ENCODE measurements around the gene PUDP.

PUDP gene

GRCh38 chrX:7146703-7147412 is 1.1 kb downstream of the PUDP start:
- H3K36me3 ChIP-seq (ENCODE audit: control insufficient read depth, insufficient read depth, low read length): peaks cover 1% of the 10 kb centered on the region; the same call in 1 of the 2 replicates
- peak; percentile 74 for DNase-seq (ENCODE audit: extremely low read depth, insufficient read length)
- H3K27me3 ChIP-seq (replicated peaks; ENCODE audit: control insufficient read depth, insufficient read depth, low read length): no peaks in the 10 kb centered on the region
- H3K4me3 ChIP-seq (replicated peaks; ENCODE audit: low read depth, low read length): peak overlapping the region; percentile 72
- TF ChIP-seq CTCF (IDR thresholded peaks at IDR 0.05; ENCODE audit: insufficient read depth, low read length, poor library complexity, severe bottlenecking): no peak

- Histone ChIP-seq H3K4me3 (replicated peaks; ENCODE audit: low read depth, low read length) (no peak overlapping the region; the same call in none of the 2 replicates), H3K27me3 (replicated peaks; ENCODE audit: control insufficient read depth, insufficient read depth, low read length) (no peaks in the 10 kb centered on the region), H3K36me3 (ENCODE audit: control insufficient read depth, insufficient read depth, low read length) (peaks cover 1% of the 10 kb centered on the region; the same call in 1 of the 2 replicates)
- TF ChIP-seq CTCF (IDR thresholded peaks at IDR 0.05; ENCODE audit: insufficient read depth, low read length, poor library complexity, severe bottlenecking): no peak
- peak; percentile 19 for DNase-seq (ENCODE audit: extremely low read depth, insufficient read length)
These were observed 1.8 kb downstream of the PUDP start for GRCh38 chrX:7146020-7146702.

- Histone ChIP-seq H3K27me3 (replicated peaks; ENCODE audit: control insufficient read depth, insufficient read depth, low read length) (no peaks in the 10 kb centered on the region), H3K36me3 (ENCODE audit: control insufficient read depth, insufficient read depth, low read length) (peaks cover 1% of the 10 kb centered on the region; the same call in 1 of the 2 replicates), H3K4me3 (replicated peaks; ENCODE audit: low read depth, low read length) (no peak overlapping the region)
- TF ChIP-seq CTCF (IDR thresholded peaks at IDR 0.05; ENCODE audit: insufficient read depth, low read length, poor library complexity, severe bottlenecking): no peak
- no peak for DNase-seq (ENCODE audit: extremely low read depth, insufficient read length)
These were observed 2.5 kb downstream of the PUDP start for GRCh38 chrX:7145454-7145853.

- TF ChIP-seq CTCF (IDR thresholded peaks at IDR 0.05; ENCODE audit: insufficient read depth, low read length, poor library complexity, severe bottlenecking): no peak
- no peak overlapping the region for H3K4me3 ChIP-seq (replicated peaks; ENCODE audit: low read depth, low read length)
- DNase-seq (ENCODE audit: extremely low read depth, insufficient read length): no peak
- H3K27me3 ChIP-seq (replicated peaks; ENCODE audit: control insufficient read depth, insufficient read depth, low read length): no peaks in the 10 kb centered on the region
- H3K36me3 ChIP-seq (ENCODE audit: control insufficient read depth, insufficient read depth, low read length): peaks cover 4% of the 10 kb centered on the region
These were observed 3.9 kb downstream of the PUDP start for GRCh38 chrX:7143941-7144525.

- Histone ChIP-seq H3K27me3 (replicated peaks; ENCODE audit: control insufficient read depth, insufficient read depth, low read length) (no peaks in the 10 kb centered on the region), H3K4me3 (replicated peaks; ENCODE audit: low read depth, low read length) (no peak overlapping the region), H3K36me3 (ENCODE audit: control insufficient read depth, insufficient read depth, low read length) (peaks cover 4% of the 10 kb centered on the region)
- TF ChIP-seq CTCF (IDR thresholded peaks at IDR 0.05; ENCODE audit: insufficient read depth, low read length, poor library complexity, severe bottlenecking): no peak
- no peak for DNase-seq (ENCODE audit: extremely low read depth, insufficient read length)
These were observed 4.9 kb downstream of the PUDP start for GRCh38 chrX:7143076-7143475.

All from GM06990 (cell line).